ENCODE data around the gene SMKR1.

DNA sequence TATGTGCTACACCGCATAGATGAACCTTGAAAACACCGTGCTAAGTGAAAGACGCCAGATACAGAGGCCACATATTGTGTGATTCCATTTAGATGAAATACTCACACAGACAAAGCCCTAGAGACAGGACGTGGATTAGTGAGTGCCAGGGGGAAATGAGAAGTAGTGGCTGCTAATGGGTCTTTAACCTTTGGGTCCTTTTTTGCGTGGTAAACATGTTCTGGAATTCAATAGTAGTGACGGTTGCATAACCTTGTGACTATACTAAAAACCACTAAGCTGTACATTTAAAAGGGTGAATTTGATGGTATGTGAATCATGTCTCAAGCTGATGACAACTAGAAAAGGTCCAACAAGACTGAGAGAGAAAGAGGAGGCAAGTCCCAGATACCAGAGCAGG, 15.6 kb downstream of the SMKR1 start:
- TF ChIP-seq, protein P1, sequence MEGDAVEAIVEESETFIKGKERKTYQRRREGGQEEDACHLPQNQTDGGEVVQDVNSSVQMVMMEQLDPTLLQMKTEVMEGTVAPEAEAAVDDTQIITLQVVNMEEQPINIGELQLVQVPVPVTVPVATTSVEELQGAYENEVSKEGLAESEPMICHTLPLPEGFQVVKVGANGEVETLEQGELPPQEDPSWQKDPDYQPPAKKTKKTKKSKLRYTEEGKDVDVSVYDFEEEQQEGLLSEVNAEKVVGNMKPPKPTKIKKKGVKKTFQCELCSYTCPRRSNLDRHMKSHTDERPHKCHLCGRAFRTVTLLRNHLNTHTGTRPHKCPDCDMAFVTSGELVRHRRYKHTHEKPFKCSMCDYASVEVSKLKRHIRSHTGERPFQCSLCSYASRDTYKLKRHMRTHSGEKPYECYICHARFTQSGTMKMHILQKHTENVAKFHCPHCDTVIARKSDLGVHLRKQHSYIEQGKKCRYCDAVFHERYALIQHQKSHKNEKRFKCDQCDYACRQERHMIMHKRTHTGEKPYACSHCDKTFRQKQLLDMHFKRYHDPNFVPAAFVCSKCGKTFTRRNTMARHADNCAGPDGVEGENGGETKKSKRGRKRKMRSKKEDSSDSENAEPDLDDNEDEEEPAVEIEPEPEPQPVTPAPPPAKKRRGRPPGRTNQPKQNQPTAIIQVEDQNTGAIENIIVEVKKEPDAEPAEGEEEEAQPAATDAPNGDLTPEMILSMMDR (IDR thresholded peaks at IDR 0.05) = no peak
- no peak for TF ChIP-seq POLR2A (IDR thresholded peaks at IDR 0.05)

All from adrenal gland (tissue), 5 donors.